DMS153 treated with DMSO at 0.1 percent for 48 hours (cell line): ENCODE measurements around the gene INPP4B.

Experiments
- DNase-seq: peaks from one replicate; lab custom pipeline; 2025; ENCODE audit not compliant: unreplicated experiment; lab: John Stamatoyannopoulos, UW

INPP4B gene

GRCh38 chr4:142741995-142742394, 104.1 kb downstream of the INPP4B start:
- no peak for DNase-seq

GRCh38 chr4:142728233-142728632, 117.9 kb downstream of the INPP4B start:
- DNase-seq: no peak

DNA sequence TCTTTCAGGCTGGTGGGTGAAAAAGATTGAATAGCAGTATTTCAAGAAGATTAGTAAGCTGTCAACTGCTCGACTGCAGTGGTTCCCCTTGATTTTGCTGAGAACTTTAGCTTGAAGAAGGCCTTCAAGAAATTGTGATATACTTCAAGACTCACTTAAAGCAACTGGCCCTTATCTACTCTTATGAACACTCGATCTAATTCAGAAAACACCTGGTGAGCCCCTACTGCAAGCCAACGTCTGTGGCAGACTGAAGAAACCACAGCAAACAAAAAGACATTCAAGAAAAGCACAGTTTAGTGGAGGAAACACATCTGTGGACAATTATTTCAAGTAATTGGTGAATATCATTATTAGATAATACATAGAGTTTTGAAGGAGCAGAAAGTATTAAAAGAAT, 119.0 kb downstream of the INPP4B start:
- DNase-seq: no peak

DNA sequence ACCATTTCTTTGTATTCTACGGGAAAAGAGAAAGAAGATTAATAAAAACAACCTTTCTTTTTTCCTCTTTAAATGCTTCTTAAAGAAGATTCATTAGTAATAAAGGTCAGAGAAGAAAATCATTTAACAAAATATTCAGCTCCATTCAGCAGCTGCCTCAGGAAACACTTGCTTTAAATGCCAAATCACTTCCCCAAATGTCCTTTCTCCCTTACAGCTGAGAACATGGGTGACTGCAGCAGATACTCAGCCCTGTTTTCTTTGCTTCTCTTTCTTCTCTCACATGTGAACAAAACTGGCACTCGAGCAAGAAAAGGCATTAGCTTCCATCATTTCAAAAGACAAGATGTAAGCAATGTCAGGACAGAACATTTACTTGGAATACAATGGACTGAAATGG, 120.2 kb downstream of the INPP4B start:
- DNase-seq: no peak

GRCh38 chr4:142721187-142721586, 124.9 kb downstream of the INPP4B start:
- DNase-seq: no peak

- DNase-seq: peak; percentile 55
These were observed 126.1 kb downstream of the INPP4B start for GRCh38 chr4:142719854-142720541.

- no peak for DNase-seq
These were observed 127.1 kb downstream of the INPP4B start for GRCh38 chr4:142718981-142719380.

GRCh38 chr4:142715727-142716126, 130.4 kb downstream of the INPP4B start:
- DNase-seq: no peak

DNA sequence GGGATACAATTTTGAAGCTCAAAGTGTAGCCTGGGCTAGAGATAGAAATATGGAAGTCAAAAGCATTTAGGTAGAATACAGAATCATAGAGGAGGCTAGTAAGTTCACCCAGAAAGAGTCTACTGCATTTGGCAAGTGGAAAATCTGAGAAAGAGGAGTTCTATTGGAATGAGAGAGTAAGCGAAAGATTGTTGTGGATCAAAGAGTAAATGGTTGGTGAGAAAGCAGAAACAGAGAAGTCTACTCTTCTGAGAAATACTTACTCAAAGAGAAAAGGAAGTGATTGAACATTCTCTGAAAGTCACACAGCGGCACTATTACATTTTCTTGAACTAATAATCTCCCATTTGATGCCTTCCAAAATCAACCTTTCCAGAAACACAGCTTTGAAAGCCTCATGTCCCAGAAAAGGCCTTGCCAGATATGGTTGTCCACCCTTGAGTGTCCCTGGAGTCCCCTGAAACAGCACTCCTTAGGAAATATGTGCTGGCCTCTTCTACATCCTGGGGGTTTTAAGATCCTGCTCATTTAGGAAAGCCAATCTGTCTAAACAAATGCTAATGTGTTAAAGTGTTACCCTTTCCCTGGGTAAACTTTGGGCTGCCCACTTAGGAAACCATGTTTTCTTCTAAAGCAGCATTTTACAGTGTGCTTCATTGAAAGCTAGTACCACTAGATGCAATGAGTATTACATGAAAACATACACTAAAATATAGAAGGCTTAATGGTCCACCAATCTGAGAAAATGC, 132.6 kb downstream of the INPP4B start:
- DNase-seq: no peak

GRCh38 chr4:142708231-142708630, 137.9 kb downstream of the INPP4B start:
- DNase-seq: no peak

DNA sequence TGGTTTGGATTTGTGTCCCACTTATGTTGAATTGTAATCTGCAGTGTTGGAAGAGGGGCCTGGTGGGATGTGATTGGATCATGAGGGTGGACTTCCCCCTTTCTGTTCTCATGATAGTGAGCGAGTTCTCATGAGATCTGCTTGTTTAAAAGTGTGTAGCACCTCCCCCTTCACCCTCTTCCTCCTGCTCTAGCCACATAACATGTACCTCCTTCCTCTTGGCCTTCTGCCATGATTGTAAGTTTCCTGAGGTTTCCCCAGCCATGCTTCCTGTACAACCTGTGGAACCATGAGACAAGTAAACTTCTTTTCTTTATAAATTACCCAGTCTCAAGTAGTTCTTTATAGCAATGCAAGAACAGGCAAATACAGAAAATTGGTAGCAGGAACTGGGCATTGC, 138.7 kb downstream of the INPP4B start:
- no peak for DNase-seq

GRCh38 chr4:142706381-142706780, 139.7 kb downstream of the INPP4B start:
- no peak for DNase-seq

DNA sequence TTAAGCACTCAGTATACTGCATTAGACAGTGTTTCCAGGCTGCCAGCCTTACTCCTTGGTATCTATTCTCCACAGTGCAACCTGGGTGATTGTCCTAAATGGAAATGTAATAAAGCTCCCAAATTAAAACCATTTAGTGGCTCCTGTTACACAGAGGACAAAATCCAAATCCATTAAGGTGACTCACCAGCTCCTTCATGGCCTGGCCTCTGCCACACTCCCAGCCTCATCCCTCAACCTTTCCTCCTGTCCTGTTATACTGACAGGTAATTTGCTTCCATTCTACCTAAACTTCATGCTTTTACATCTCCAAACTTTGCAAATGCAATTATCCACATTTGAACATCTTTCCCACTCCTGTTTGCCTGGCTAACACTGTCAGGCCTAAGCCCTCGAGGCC, 140.3 kb downstream of the INPP4B start:
- no peak for DNase-seq

DNA sequence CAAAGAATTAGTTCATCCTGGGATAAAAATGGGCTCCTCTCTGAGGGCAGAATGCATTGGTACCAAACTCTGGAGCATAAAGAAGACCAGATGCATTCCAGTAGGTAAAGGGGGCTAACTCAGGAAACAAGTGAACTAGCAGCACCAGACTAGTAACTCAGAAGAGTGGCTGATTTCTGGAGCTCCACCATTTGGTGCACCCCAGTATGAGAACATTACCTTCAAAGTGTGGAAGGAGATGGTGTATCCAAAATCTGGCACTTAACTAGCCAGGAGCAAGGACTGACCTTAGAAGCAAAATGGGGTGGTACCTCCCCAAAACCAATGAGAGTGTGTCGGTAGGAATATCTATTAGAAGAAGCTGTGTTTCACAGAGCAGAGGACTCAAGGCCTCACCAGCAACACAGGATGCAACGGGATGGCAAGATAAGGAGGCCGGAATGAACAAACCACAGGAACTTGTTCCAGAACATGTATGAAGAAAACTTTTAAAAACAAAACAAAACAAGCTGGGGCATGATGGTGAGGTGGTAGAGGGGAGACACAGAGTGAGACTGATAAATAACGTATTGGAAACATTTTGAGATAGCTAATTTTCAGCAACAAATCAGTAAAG, 142.3 kb downstream of the INPP4B start:
- DNase-seq: no peak

- no peak for DNase-seq
These were observed 145.1 kb downstream of the INPP4B start for GRCh38 chr4:142701017-142701416.

- no peak for DNase-seq
These were observed 145.6 kb downstream of the INPP4B start for GRCh38 chr4:142700531-142700930.

DNA sequence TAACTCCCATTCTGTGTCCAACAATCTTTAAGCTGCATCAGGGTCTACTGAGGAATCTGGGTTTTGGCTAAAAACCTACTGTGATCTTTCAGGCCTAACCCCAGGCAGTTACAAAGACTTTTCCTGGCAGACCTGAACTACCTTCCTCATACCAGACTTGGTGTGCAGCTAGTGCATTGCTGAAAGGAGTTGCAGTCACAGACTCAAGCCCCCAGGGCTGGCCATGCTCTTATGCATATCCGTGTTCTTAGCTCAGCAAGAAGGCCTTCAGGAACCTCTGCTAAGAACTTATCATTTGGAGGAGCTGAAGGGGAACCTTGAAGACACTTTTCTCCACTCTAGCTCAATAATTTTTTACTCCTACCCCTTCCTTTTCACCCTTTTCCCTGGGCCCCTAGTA, 147.5 kb downstream of the INPP4B start:
- no peak for DNase-seq

GRCh38 chr4:142697928-142698327, 148.2 kb downstream of the INPP4B start:
- no peak for DNase-seq

GRCh38 chr4:142697320-142697719, 148.8 kb downstream of the INPP4B start:
- peak; percentile 83 for DNase-seq

DNA sequence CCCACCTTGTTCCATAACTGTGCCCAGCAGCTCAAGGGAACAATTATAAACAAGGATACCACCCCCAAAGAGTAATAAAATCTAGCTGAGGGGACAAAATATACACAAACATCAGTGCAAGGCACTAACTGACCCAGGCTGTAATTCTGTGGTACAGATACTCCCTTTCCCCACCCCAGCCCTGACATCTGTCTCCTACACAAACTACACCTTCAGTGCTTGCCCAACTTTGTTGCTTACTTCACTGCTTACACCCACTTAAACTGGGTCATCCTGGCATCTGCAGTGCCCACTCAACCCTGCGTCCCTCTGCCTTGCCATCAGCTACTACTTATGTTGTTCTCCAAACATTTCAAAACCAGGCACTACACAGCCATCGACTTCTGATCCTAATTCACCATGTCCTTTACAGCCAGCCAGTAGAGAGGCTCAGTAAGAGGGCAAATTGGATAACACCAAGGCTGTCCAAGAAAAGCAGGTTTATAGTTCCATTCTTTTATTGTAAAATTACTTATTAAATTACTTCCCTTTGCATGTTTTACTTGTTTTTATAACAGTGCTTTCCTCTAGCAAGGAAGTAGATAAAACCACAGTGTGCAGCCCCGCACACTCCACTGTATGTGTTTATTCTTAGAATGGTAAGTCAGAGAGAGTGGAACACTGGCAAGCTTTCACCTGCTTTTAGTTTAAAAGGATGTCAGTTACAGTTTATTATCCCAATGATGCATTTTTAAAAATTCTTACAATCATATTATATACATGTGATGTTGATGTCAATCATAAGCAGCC, 149.6 kb downstream of the INPP4B start:
- peak; percentile 32 for DNase-seq

- no peak for DNase-seq
These were observed 155.5 kb downstream of the INPP4B start for GRCh38 chr4:142690406-142691163.
